Activated CD4-positive, alpha-beta memory T cell treated with anti-CD3 and anti-CD28 coated beads, Interleukin-2, amount 10 ng/mL, durations not matched to agents 7 days and 5 days (primary cell): ENCODE measurements around the gene C1QTNF1. TPM values are rescaled to one million over a fixed set of nuclear protein-coding genes. Genes with fewer than 3 reads are reported as not detected.
A peak's percentile ranks its signal among the peaks of the same experiment; 100 is the strongest.

Experiments used
- CTCF ChIA-PET: fragments of 350-600 bp; sonication (Branson Sonifier 250); formaldehyde crosslinking; loops from one replicate; lab custom pipeline; 2021; ENCODE audit warnings: antibody characterized with exemption, inconsistent platforms; lab: Charles Lee
- POLR2A ChIA-PET: fragments of 350-600 bp; sonication (Branson Sonifier 250); formaldehyde crosslinking; loops from one replicate; lab custom pipeline; 2021; ENCODE audit warnings: antibody characterized with exemption; lab: Charles Lee
- DNase-seq: peaks from one replicate; pipeline ENCODE4 v3.0.0-alpha.2; 2020
- H3K27ac Mint-ChIP-seq: one replicate; pipeline ENCODE4 v1.8.0; 2021; ENCODE audit warnings: mild to moderate bottlenecking, mixed read lengths
- H3K27me3 Mint-ChIP-seq: one replicate; pipeline ENCODE4 v1.8.0; 2021; ENCODE audit warnings: mixed read lengths
- H3K36me3 Mint-ChIP-seq: one replicate; pipeline ENCODE4 v1.8.0; 2021; ENCODE audit warnings: low read depth, mixed read lengths
- H3K4me1 Mint-ChIP-seq: one replicate; pipeline ENCODE4 v1.8.0; 2021; ENCODE audit warnings: mixed read lengths
- H3K4me3 Mint-ChIP-seq: one replicate; pipeline ENCODE4 v1.8.0; 2021; ENCODE audit warnings: mild to moderate bottlenecking, mixed read lengths
- H3K9me3 Mint-ChIP-seq: one replicate; pipeline ENCODE4 v1.8.0; 2021; ENCODE audit warnings: mixed read lengths
- total RNA-seq, 2 experiments: library from RNA; stranded (reverse); gene quantifications; one replicate each; pipeline ENCODE4 v1.2.3, GENCODE V29; 2021

Gene C1QTNF1, protein sequence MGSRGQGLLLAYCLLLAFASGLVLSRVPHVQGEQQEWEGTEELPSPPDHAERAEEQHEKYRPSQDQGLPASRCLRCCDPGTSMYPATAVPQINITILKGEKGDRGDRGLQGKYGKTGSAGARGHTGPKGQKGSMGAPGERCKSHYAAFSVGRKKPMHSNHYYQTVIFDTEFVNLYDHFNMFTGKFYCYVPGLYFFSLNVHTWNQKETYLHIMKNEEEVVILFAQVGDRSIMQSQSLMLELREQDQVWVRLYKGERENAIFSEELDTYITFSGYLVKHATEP
- not detected for total RNA-seq

DNA sequence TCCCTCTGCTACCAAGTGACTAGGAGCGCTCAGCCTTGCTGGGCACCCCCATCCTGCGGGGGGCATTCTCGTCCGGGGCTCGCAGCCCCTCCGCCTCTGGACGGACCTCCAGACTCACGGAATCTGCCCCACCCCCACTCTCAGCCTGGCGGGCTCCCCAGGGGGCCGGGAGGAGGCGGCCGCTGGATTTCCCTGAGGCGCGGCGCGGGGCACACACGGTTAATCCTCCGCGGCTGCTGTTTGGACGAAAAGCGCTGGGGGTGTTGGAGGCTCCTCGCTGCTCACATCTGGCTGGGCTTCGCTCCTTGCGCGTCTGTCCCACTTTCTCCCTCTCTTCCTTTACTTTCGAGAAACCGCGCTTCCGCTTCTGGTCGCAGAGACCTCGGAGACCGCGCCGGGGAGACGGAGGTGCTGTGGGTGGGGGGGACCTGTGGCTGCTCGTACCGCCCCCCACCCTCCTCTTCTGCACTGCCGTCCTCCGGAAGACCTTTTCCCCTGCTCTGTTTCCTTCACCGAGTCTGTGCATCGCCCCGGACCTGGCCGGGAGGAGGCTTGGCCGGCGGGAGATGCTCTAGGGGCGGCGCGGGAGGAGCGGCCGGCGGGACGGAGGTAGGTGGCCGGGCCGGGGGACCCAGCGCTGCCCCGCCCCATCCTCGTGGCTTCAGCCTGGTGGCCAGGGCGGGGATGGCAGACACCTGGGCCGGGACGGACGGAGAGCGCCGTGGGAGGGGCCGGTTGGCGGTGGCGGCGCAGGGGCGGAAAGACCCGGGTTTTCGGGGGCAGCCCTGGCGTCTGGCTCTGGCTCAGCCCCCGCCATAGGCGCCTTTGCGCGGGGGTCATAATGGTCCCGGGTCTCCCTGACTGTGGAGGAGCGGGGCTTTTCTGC is at the start of gene C1QTNF1:
C1QTNF1 (plus strand) TSS at position 284 of the 886 bp plus-strand sequence. CDS start 19,800 bp downstream, outside the sequence.
- H3K9me3 Mint-ChIP-seq: no peaks in the 10 kb centered on the region
- H3K27me3 Mint-ChIP-seq: peaks cover 63% of the 10 kb centered on the region
- no peak within 1 kb of the TSS for H3K27ac Mint-ChIP-seq
- DNase-seq: no peak
- no peaks in the 10 kb centered on the region for H3K36me3 Mint-ChIP-seq
- H3K4me1 Mint-ChIP-seq: peaks cover 13% of the 10 kb centered on the region
- ChIA-PET CTCF (no interaction called here), POLR2A (no interaction called here)
- peak within 1 kb of the TSS; percentile 58 for H3K4me3 Mint-ChIP-seq

DNA sequence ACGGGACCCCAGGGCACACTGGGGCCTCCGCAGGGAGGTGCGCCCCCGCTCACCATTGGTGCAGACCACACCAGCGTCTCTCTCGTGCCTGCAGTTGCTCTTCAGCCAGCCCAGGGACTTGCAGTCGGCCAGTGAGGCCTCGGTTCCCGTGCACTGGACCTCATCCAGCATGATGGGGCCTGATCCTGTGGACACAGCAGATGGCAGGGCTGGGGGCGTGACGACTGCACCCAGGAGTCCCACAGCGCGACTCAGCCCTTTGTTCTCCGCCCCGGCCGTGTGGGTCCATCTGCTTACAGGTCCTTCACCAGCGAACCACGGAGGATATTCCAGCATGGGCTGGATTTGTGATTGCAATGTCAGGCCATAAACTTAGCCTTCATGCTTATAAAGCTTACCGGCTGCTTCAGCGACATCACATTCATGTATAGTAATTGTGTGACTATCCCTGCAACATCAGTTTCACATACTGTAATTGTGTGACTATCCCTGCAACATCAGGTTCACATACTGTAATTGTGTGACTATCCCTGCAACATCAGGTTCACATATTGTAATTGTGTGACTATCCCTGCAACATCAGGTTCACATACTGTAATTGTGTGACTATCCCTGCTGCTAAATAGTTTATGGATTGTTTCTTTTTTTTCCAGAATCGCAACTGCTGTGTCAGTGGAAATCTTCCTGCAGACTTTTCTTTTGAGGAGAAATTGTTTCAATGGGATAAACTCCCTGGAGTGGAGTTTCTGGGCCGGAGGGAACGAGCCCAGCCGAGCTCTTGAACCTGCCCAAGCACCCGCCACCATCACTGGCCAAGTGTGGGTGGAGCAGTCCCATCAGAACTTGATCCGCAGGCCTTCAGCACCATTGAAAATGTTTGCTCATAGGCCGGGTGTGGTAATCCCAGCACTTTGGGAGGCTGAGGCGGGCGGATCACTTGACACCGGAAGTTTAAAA is 49.1 kb upstream of the C1QTNF1 start:
- H3K9me3 Mint-ChIP-seq: no peaks in the 10 kb centered on the region
- H3K4me1 Mint-ChIP-seq: peaks cover 26% of the 10 kb centered on the region
- H3K36me3 Mint-ChIP-seq: peaks cover 33% of the 10 kb centered on the region
- H3K4me3 Mint-ChIP-seq: no peak overlapping the region
- ChIA-PET CTCF (no interaction called here), POLR2A (no interaction called here)
- H3K27ac Mint-ChIP-seq: no peak overlapping the region
- no peak for DNase-seq
- H3K27me3 Mint-ChIP-seq: no peaks in the 10 kb centered on the region

DNA sequence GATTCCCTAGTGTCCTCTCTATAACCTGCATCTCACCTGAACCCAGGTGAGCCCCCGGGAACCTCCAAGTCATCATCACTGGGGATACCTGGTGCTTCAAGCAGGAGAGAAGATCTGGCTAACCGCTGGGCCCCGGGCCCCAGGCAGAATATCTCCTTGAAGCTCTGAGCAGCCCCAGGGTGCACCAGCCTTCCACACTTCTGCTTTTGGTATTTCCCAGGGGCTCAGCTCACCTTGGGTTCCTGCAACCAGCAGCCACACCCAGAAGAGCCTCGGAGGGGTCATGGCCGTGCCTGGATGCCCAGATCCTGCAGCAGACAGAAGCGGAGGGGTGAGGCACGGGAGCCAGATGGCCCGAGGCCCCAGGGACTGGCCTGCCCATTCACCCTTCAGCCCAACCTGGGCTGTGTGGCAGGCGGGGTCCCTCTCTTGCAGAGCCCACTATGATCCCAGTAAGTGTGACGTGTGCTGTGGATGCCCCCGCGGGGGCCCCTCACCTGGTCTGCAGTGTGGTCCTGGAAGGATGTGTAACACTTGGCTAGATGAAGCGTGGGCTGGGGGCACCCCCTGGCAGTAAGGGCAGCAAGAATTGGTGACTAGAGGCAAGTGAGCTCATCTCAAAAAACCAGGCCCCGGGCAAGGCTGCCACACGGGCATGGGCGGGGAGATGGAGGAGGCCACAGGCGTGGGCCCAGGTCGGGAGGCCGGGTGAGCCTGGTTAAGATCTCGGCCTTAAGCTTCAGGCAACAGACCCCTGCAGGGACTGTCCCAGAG is 46.9 kb upstream of the C1QTNF1 start:
- no peak for DNase-seq
- H3K4me3 Mint-ChIP-seq: peak overlapping the region; percentile 49
- POLR2A ChIA-PET: no interaction called here
- peaks cover 20% of the 10 kb centered on the region for H3K36me3 Mint-ChIP-seq
- H3K27ac Mint-ChIP-seq: peak overlapping the region; percentile 26
- CTCF ChIA-PET: no interaction called here
- no peaks in the 10 kb centered on the region for H3K9me3 Mint-ChIP-seq
- peaks cover 25% of the 10 kb centered on the region for H3K4me1 Mint-ChIP-seq
- H3K27me3 Mint-ChIP-seq: no peaks in the 10 kb centered on the region

DNA sequence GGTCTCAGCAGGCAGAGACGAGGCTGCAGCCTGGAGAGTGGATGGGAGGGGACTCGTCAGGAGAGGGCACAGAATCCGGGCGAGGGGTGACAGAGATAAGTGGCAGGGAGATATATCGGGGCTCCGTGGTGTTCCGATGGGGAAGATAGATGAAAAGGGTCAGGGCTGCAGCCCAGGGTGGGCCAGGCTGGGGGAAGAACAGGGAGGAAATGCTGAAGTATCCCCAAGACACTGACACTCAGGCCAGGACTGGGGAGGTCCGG is 46.4 kb upstream of the C1QTNF1 start:
- peaks cover 25% of the 10 kb centered on the region for H3K4me1 Mint-ChIP-seq
- DNase-seq: no peak
- no peaks in the 10 kb centered on the region for H3K27me3 Mint-ChIP-seq
- ChIA-PET CTCF (no interaction called here), POLR2A (no interaction called here)
- H3K27ac Mint-ChIP-seq: peak overlapping the region; percentile 26
- H3K4me3 Mint-ChIP-seq: peak overlapping the region; percentile 40
- H3K9me3 Mint-ChIP-seq: no peaks in the 10 kb centered on the region
- peaks cover 16% of the 10 kb centered on the region for H3K36me3 Mint-ChIP-seq

DNA sequence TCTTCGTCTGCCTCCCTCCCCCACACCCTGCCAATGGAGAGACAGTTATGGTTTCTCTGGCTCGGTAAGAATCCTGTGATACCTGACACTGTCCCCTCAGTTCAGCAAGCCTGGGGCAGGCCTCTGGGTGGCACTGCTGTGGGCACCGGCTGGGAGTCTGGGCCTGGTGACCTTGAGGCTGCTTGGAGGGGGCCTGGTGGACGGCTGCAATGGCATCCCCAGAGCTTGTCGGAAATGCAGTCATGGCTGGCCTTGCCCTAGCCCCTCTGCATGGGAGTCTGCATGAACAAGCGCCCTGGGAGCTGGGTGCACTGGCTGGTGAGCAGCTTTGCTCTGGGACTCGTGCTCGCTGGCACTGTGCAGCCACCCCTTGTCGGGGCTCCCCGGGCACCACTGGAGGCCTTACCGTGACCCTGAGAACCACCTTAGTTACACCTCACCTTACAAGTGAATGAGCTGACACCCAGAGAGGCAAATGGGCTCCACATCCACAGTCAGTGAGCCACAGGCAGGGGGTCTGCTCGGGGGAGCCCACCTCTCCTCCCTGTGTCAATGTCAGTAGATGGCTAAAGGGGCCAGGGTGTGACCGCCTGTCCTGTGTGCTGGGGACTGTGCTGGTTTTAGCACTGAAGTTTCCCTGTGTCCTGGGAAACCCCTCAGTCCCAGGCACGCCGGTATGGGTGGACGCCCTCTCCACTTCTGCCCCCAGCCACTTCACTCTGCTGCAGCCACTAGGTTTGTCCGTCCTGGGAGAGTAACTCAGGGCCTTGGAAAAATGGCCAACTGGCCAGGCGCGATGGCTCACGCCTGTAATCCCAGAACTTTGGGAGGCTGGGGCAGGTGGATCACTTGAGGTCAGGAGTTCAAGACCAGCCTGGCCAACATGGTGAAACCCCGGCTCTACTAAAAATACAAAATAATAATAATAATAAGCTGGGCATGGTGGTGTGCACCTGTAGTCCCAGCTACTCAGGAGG is 45.7 kb upstream of the C1QTNF1 start:
- peaks cover 16% of the 10 kb centered on the region for H3K36me3 Mint-ChIP-seq
- H3K4me1 Mint-ChIP-seq: peaks cover 25% of the 10 kb centered on the region
- H3K9me3 Mint-ChIP-seq: no peaks in the 10 kb centered on the region
- DNase-seq: no peak
- H3K27ac Mint-ChIP-seq: peak overlapping the region; percentile 26
- peak overlapping the region; percentile 75 for H3K4me3 Mint-ChIP-seq
- CTCF ChIA-PET: no interaction called here
- POLR2A ChIA-PET: no interaction called here
- no peaks in the 10 kb centered on the region for H3K27me3 Mint-ChIP-seq

DNA sequence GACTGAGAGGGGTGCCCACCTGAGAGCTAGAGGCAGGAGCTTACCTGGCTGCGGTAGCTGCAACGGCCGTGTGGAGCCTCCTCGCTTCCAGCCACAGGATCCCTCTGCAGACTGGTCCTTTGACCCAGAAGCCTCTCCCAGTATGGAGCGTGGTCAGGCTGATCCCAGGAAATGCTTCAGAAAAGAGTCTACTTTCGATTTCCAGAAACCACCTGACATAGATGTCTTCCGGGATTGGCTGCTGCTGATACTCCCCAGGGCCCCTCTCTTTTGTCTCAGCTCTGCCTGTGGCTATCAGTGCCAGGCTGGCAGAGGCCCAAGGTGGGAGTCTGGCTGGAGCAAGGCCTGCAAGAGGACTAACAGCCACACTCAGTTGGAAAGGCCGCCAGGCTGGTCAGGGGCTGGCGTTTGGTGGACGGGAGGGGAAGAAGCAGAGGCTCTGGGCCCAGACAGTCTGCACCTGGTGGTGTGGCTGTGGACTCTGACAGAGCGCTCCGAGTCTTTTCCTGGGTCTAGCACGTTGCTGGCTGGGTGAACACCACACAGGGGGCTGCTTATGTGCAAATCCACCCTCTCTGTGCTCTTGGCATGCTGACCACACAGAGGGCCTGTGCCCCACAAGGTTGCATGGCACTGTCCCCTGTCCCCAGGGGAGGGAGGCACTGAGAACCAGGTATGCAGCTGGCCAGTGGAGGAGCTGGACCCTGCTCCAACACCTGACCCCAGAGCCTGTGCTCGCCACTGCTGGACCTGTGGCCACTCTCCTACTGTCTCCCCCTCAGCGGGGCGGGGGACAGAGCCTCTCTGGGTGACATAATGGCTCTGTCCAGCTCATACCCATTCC is 44.0 kb upstream of the C1QTNF1 start, which contains the start of gene LGALS3BP:
LGALS3BP (minus strand) TSS at position 144 of the 844 bp plus-strand sequence. CDS start 2,732 bp downstream, outside the sequence.
- H3K4me1 Mint-ChIP-seq: peaks cover 25% of the 10 kb centered on the region
- H3K4me3 Mint-ChIP-seq: peak within 1 kb of the TSS; percentile 75
- H3K9me3 Mint-ChIP-seq: no peaks in the 10 kb centered on the region
- peaks cover 16% of the 10 kb centered on the region for H3K36me3 Mint-ChIP-seq
- ChIA-PET POLR2A (interaction anchor here (0.7 kb wide), 1 partner anchor 27 kb away, joined by 3 read pairs; no protein-coding TSS in a partner anchor), CTCF (interaction anchor here (1.2 to 2.1 kb wide), 2 partner anchors 9 to 114 kb away, joined by 4 to 9 read pairs; no protein-coding TSS in a partner anchor)
- H3K27me3 Mint-ChIP-seq: no peaks in the 10 kb centered on the region
- DNase-seq: peak; percentile 52
- peak within 1 kb of the TSS; percentile 76 for H3K27ac Mint-ChIP-seq

DNA sequence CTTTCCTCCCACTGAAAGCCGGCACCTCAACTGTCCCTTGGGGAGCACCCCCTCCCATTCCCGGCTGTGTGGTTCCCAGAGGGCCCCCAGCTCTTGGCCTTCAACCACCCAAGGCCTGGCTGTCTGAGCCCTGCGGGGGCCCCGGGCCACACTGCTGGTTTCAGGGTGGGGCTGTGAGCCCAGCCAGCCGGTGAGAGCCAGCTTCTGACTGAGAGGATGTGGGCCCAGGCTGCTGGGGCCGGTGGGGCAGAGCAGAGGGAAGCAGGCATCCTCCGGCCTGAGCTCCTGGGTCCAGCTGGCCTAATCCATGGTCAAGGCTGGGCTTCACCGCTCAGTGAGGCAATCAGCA is 43.4 kb upstream of the C1QTNF1 start:
- peak overlapping the region; percentile 10 for H3K4me3 Mint-ChIP-seq
- ChIA-PET CTCF (interaction anchor here (2.1 kb wide), 1 partner anchor 10 kb away, joined by 9 read pairs; no protein-coding TSS in a partner anchor), POLR2A (no interaction called here)
- peaks cover 16% of the 10 kb centered on the region for H3K36me3 Mint-ChIP-seq
- H3K4me1 Mint-ChIP-seq: peaks cover 22% of the 10 kb centered on the region
- no peaks in the 10 kb centered on the region for H3K27me3 Mint-ChIP-seq
- no peak for DNase-seq
- H3K27ac Mint-ChIP-seq: no peak overlapping the region
- H3K9me3 Mint-ChIP-seq: no peaks in the 10 kb centered on the region

DNA sequence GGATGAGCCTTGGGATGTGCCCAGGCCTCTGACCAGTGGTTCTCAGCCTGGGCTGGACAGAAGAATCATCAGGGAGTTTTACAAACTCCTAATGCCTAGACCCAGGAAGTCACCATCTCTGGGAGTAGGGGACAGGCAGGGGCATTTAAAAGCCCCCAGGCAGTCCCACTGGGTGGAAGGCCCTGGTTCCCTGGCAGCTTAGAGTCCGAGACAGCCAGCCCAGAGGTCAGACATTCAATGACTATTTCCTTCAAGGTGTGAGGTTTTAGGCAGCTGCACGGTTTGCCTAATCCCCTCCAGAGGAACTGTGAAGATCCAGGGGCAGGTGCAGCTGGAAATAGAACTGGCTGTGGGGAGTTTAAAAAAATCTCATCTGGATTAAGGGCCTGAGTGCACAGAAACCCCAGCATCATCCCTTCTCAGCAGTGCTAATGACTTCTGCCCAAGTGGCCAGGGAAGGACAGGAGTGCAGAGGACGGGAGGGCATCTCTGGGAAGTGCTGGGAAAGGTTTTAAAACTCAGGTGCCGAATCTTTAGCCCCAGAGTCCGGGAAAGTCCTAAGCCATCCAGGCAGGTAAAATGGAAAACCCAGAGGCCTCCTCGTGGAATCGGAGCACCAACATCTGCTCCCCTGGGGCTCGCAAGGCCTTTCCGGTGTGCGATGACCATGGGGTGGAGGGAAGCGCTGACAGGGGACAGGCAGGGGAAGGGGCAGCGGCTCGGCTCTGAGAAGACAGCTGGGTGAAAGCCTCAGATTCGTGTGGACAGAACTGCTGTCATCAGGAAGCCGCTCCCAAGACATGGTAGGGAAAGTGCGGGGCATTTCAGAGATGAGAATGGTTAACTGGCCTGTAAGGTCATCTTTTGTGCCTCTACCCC is 42.7 kb upstream of the C1QTNF1 start:
- Mint-ChIP-seq H3K27ac (no peak overlapping the region), H3K4me3 (no peak overlapping the region), H3K27me3 (no peaks in the 10 kb centered on the region), H3K36me3 (peaks cover 12% of the 10 kb centered on the region), H3K4me1 (peaks cover 28% of the 10 kb centered on the region), H3K9me3 (no peaks in the 10 kb centered on the region)
- CTCF ChIA-PET: interaction anchor here (1.1 to 2.1 kb wide), 2 partner anchors 10 kb away, joined by 3 to 9 read pairs; no protein-coding TSS in a partner anchor
- POLR2A ChIA-PET: no interaction called here
- no peak for DNase-seq

DNA sequence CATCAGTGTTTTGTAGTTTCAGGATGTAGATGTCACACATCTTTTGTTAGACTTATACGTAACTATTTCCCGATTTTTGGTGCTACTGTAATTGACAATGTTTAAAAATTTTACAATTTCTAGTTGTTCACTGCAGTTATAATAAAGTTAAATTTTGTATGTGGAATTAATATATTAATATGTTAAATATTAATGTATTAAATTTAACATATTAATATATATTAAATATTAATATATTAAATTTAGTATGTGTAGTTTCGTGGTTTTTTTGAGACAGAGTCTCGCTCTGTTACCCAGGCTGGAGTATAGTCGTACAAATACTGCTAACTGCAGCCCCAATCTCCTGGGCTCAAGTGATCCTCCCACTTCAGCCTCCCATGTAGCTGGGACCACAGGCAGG is 38.6 kb upstream of the C1QTNF1 start:
- peaks cover 18% of the 10 kb centered on the region for H3K4me1 Mint-ChIP-seq
- H3K36me3 Mint-ChIP-seq: peaks cover 10% of the 10 kb centered on the region
- H3K4me3 Mint-ChIP-seq: no peak overlapping the region
- no peaks in the 10 kb centered on the region for H3K27me3 Mint-ChIP-seq
- no peaks in the 10 kb centered on the region for H3K9me3 Mint-ChIP-seq
- no peak for DNase-seq
- no peak overlapping the region for H3K27ac Mint-ChIP-seq
- ChIA-PET POLR2A (no interaction called here), CTCF (interaction anchor here (0.9 to 2.4 kb wide), 2 partner anchors 14 to 74 kb away, joined by 6 to 7 read pairs; no protein-coding TSS in a partner anchor)
